ENCODE results near the gene KRTAP5-8.

The KRTAP5-8 gene

GRCh38 chr11:71501071-71501985, 36.5 kb upstream of the KRTAP5-8 start:
- H3K4me3 ChIP-seq (ENCODE audit: low read depth, low read length), result no peak overlapping the region
- TF ChIP-seq CTCF (IDR thresholded peaks at IDR 0.05; ENCODE audit: borderline replicate concordance, insufficient read depth, low read depth, low read length), result no peak

DNA sequence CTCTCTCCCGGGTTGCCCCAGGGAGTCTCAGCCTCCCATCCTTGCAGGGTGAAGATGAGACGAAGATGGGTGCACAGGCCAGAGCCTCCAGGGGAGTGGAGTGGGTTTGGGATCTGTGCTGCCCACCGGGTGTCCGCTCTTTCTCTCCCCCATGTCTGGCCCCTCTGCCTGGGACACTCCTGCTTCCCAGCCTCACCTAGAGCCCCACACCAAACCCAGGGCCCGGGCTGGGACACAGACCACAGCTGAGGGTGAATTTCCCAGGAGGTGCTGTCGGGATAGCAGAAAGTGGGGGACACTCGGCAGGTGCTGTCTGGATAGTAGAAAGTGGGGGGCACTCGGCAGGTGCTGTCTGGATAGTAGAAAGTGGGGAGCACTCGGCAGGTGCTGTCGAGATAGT, 35.8 kb upstream of the KRTAP5-8 start:
- TF ChIP-seq CTCF (IDR thresholded peaks at IDR 0.05; ENCODE audit: borderline replicate concordance, insufficient read depth, low read depth, low read length), result no peak
- no peak overlapping the region for H3K4me3 ChIP-seq (ENCODE audit: low read depth, low read length)

DNA sequence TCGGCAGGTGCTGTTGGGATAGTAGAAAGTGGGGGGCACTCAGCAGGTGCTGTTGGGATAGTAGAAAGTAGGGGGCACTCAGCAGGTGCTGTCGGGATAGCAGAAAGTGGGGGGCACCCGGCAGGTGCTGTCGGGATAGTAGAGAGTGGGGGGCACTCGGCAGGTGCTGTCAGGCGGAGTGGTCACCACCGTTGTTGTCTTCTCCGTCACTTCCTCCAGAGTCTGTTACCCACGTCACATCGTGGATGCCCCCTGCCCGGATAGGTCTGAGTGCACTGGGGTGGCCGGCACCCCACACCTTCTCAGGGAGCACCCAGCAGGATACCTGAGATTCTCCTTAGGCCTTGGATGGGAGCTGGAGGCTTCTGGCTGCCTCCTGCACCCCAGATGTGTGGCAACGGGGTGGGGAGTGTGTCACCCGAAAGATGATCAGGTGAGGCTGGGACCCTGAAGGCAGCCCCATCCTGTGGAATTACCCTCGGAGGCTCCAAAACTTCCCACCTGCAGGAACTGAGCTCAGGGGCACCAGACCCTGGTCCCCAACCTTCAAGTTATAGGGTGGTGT, 34.9 kb upstream of the KRTAP5-8 start:
- no peak for TF ChIP-seq CTCF (IDR thresholded peaks at IDR 0.05; ENCODE audit: borderline replicate concordance, insufficient read depth, low read depth, low read length)
- H3K4me3 ChIP-seq (ENCODE audit: low read depth, low read length), result no peak overlapping the region

- no peak overlapping the region for H3K4me3 ChIP-seq (ENCODE audit: low read depth, low read length)
- no peak for TF ChIP-seq CTCF (IDR thresholded peaks at IDR 0.05; ENCODE audit: borderline replicate concordance, insufficient read depth, low read depth, low read length)
Observed at GRCh38 chr11:71504531-71504930, 33.3 kb upstream of the KRTAP5-8 start.

DNA sequence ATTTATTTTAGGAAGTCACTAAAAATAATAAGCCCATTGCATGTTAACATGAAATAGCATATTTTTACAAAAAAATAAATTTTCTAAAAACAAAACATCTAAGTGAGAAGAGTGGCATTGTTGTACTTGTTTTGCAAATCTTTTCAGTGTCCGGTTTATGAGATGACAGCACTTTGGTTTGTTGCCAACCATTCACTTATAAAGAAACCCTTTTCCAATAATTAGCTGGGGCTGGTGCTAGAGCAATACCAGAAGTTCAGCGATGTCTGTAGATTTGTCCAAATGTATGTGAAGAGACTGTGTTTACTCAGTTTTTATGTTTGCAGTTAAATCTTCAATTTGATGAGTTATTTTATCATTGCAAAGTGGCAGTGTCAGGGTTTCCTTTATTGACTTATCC, 32.8 kb upstream of the KRTAP5-8 start:
- H3K4me3 ChIP-seq (ENCODE audit: low read depth, low read length), result no peak overlapping the region
- TF ChIP-seq CTCF (IDR thresholded peaks at IDR 0.05; ENCODE audit: borderline replicate concordance, insufficient read depth, low read depth, low read length), result no peak

DNA sequence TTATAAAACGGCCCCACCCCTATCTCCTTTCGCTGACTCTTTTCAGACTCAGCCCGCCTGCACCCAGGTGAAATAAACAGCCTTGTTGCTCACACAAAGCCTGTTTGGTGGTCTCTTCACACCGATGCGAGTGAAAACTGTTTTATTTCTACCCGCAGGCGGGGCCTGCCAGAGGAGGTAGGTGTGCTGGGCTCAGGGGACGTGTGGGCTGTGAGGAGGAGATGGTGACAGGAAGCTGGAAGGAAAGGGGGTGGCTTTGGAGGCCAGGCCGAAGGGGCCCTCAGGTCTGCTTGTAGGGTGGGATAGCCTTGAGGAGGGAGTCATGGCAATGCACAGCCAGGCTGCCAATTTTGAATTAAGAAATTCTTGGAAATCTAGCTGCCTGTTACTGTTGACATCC, 32.0 kb upstream of the KRTAP5-8 start:
- TF ChIP-seq CTCF (IDR thresholded peaks at IDR 0.05; ENCODE audit: borderline replicate concordance, insufficient read depth, low read depth, low read length), result no peak

GRCh38 chr11:71507102-71507501, 30.7 kb upstream of the KRTAP5-8 start:
- no peak overlapping the region for H3K4me3 ChIP-seq (ENCODE audit: low read depth, low read length)
- no peak for TF ChIP-seq CTCF (IDR thresholded peaks at IDR 0.05; ENCODE audit: borderline replicate concordance, insufficient read depth, low read depth, low read length)

More for the DNA sequence above, 32.0 kb upstream of the KRTAP5-8 start:
- H3K4me3 ChIP-seq (ENCODE audit: low read depth, low read length), result no peak overlapping the region
